GM21367 (cell line): Measurements from ENCODE around the gene SFT2D2.

Experiments
- ATAC-seq: cut with Tn5 transposase; IDR thresholded peaks from one replicate; pipeline ENCODE4 v1.9.1; 2021; ENCODE audit not compliant: unreplicated experiment

SFT2D2 gene

DNA sequence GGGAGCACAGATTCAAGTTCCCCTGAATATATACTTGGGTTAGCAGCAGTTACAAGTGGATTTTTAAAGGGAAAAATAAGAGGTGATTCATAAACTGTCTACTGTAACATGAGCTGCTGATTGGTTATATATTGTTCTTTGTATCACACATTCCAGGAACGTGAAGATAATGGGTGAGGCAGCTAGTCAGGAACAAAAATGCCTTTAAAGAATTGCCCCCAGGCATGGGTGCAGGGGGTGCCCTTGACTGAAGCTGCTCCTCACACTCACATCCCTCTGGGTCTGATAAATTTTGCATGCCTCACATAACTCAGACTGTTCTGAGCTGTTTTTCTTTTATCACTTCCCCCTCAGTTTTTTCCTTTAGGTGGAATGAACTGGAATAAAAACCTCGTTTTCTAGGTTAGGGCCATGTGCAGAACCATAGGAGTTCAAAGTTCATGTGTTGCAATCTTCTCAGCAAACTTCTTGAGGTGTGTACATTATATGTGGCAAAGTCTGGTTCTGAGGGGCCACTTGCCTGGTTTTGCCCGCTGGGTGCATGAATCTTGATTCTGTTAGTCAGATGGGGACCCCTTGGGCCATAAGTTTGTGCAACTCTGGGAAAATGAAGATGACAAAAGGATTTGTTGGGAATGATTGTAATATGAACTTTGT lies 76.0 kb downstream of the SFT2D2 start:
- ATAC-seq: no peak
